Measurements from ENCODE around the gene RNF31.
A peak's percentile ranks its signal among the peaks of the same experiment; 100 is the strongest.

The RNF31 gene

GRCh38 chr14:24190416-24190815 is 43.1 kb downstream of the RNF31 start:
- Histone ChIP-seq H4K20me1 (ENCODE audit: insufficient read depth, low read length) (no peaks in the 10 kb centered on the region), H3F3A (ENCODE audit: insufficient read depth, low read length) (no peaks in the 10 kb centered on the region), H3K4me2 (ENCODE audit: low read length) (no peak overlapping the region), H3K27ac (ENCODE audit: low read depth, low read length, poor library complexity, severe bottlenecking) (no peak overlapping the region), H3K36me3 (ENCODE audit: insufficient read depth, low read length) (peaks cover 38% of the 10 kb centered on the region), H2AFZ (ENCODE audit: low read length) (no peak overlapping the region), H3K9me3 (ENCODE audit: low read length) (no peaks in the 10 kb centered on the region), H3K27me3 (ENCODE audit: insufficient read depth, low read length) (no peaks in the 10 kb centered on the region), H3K4me1 (ENCODE audit: insufficient read depth, low read length, severe bottlenecking) (peaks cover 29% of the 10 kb centered on the region), H3K9me2 (ENCODE audit: low read depth, low read length) (no peaks in the 10 kb centered on the region), H3K4me3 (ENCODE audit: low read depth, low read length, poor library complexity, severe bottlenecking) (no peak overlapping the region), H3K9ac (ENCODE audit: low read length) (no peak overlapping the region), H3K79me2 (ENCODE audit: insufficient read depth, low read length) (no peaks in the 10 kb centered on the region)
- TF ChIP-seq EZH2 (IDR thresholded peaks at IDR 0.05; ENCODE audit: borderline replicate concordance, low read length) = no peak
- TF ChIP-seq CTCF (IDR thresholded peaks at IDR 0.05; ENCODE audit: low read length) = no peak

GRCh38 chr14:24192933-24193332 is 45.6 kb downstream of the RNF31 start:
- Histone ChIP-seq H3K4me1 (ENCODE audit: insufficient read depth, low read length, severe bottlenecking) (peaks cover 39% of the 10 kb centered on the region), H3K36me3 (ENCODE audit: insufficient read depth, low read length) (peaks cover 18% of the 10 kb centered on the region)

GRCh38 chr14:24194186-24194872 is 47.0 kb downstream of the RNF31 start:
- H3K4me1 ChIP-seq (ENCODE audit: insufficient read depth, low read length, severe bottlenecking) = peaks cover 32% of the 10 kb centered on the region
- H3K36me3 ChIP-seq (ENCODE audit: insufficient read depth, low read length) = peaks cover 29% of the 10 kb centered on the region
- H3K9me2 ChIP-seq (ENCODE audit: low read depth, low read length) = no peaks in the 10 kb centered on the region
- H3F3A ChIP-seq (ENCODE audit: insufficient read depth, low read length) = no peaks in the 10 kb centered on the region
- TF ChIP-seq CTCF (IDR thresholded peaks at IDR 0.05; ENCODE audit: low read length) (no peak), EZH2 (IDR thresholded peaks at IDR 0.05; ENCODE audit: borderline replicate concordance, low read length) (no peak)
- no peaks in the 10 kb centered on the region for H3K79me2 ChIP-seq (ENCODE audit: insufficient read depth, low read length)
- H3K27me3 ChIP-seq (ENCODE audit: insufficient read depth, low read length) = no peaks in the 10 kb centered on the region
- peak overlapping the region; percentile 97 for H3K4me2 ChIP-seq (ENCODE audit: low read length)
- 0 out of 2 replicates have a peak, but pooled peaks cover 3% of the 10 kb centered on the region for H3K9me3 ChIP-seq (ENCODE audit: low read length)
- no peaks in the 10 kb centered on the region for H4K20me1 ChIP-seq (ENCODE audit: insufficient read depth, low read length)
- peak overlapping the region; percentile 89 for H3K4me3 ChIP-seq (ENCODE audit: low read depth, low read length, poor library complexity, severe bottlenecking)
- peak overlapping the region; percentile 96; the same call in 1 of the 2 replicates for H3K9ac ChIP-seq (ENCODE audit: low read length)
- no peak overlapping the region for H2AFZ ChIP-seq (ENCODE audit: low read length)
- H3K27ac ChIP-seq (ENCODE audit: low read depth, low read length, poor library complexity, severe bottlenecking) = peak overlapping the region; percentile 92

More at GRCh38 chr14:24192933-24193332, 45.6 kb downstream of the RNF31 start:
- Histone ChIP-seq H3K9me3 (ENCODE audit: low read length) (no peaks in the 10 kb centered on the region), H3K27ac (ENCODE audit: low read depth, low read length, poor library complexity, severe bottlenecking) (no peak overlapping the region), H2AFZ (ENCODE audit: low read length) (no peak overlapping the region), H3K9me2 (ENCODE audit: low read depth, low read length) (no peaks in the 10 kb centered on the region), H3K79me2 (ENCODE audit: insufficient read depth, low read length) (no peaks in the 10 kb centered on the region), H4K20me1 (ENCODE audit: insufficient read depth, low read length) (no peaks in the 10 kb centered on the region), H3K27me3 (ENCODE audit: insufficient read depth, low read length) (no peaks in the 10 kb centered on the region), H3K9ac (ENCODE audit: low read length) (no peak overlapping the region), H3K4me2 (ENCODE audit: low read length) (no peak overlapping the region), H3K4me3 (ENCODE audit: low read depth, low read length, poor library complexity, severe bottlenecking) (no peak overlapping the region), H3F3A (ENCODE audit: insufficient read depth, low read length) (no peaks in the 10 kb centered on the region)
- TF ChIP-seq EZH2 (IDR thresholded peaks at IDR 0.05; ENCODE audit: borderline replicate concordance, low read length) = no peak
- no peak for TF ChIP-seq CTCF (IDR thresholded peaks at IDR 0.05; ENCODE audit: low read length)
